AG09319 (cell line): ENCODE results near the gene CYP2A13.
"Not testable (repeated sequence)": the region's sequence is repeated elsewhere in the genome, so short reads cannot be mapped to it uniquely, and the experiment has no call there.

Experiments
- DNase-seq: peaks from one replicate; pipeline ENCODE4 v3.0.0-alpha.2; 2010; ENCODE audit warnings: low read depth; ENCODE audit errors: extremely low read depth
- CTCF ChIP-seq: IDR thresholded peaks from 2 replicates; pipeline ENCODE4 v1.5.1; 2011; ENCODE audit warnings: low read depth, mild to moderate bottlenecking, inconsistent platforms, low read length, moderate library complexity

CYP2A13 gene

GRCh38 chr19:41085748-41086415 lies 2.4 kb upstream of the CYP2A13 start:
- no peak for TF ChIP-seq CTCF
- DNase-seq: no peak

GRCh38 chr19:41089959-41090358 lies 1.7 kb downstream of the CYP2A13 start:
- no peak for DNase-seq
- TF ChIP-seq CTCF: no peak

GRCh38 chr19:41095703-41096102 lies 7.5 kb downstream of the CYP2A13 start:
- DNase-seq: no peak
- TF ChIP-seq CTCF: no peak

GRCh38 chr19:41096353-41096752 lies 8.1 kb downstream of the CYP2A13 start:
- no peak for DNase-seq
- TF ChIP-seq CTCF: no peak

GRCh38 chr19:41097302-41097701 lies 9.1 kb downstream of the CYP2A13 start:
- DNase-seq: no peak
- TF ChIP-seq CTCF: no peak

- TF ChIP-seq CTCF: no peak
- no peak for DNase-seq
Observed at GRCh38 chr19:41098762-41099161, 10.5 kb downstream of the CYP2A13 start.

- not testable (repeated sequence) for DNase-seq
Observed at GRCh38 chr19:41102210-41102609, 14.0 kb downstream of the CYP2A13 start.

GRCh38 chr19:41106177-41106576 lies 17.9 kb downstream of the CYP2A13 start:
- no peak for DNase-seq
- TF ChIP-seq CTCF: no peak
